GM20431 (cell line): ENCODE results near the gene DNLZ.

ENCODE experiments used
- in situ Hi-C: fragments of 300-500 bp; cut with MseI, MboI; formaldehyde crosslinking; loops from one replicate; pipeline ENCODE4 v1.15.0; 2020; ENCODE audit warnings: low sequenced_read_pairs; ENCODE audit not compliant: unreplicated experiment

The DNLZ gene

DNA sequence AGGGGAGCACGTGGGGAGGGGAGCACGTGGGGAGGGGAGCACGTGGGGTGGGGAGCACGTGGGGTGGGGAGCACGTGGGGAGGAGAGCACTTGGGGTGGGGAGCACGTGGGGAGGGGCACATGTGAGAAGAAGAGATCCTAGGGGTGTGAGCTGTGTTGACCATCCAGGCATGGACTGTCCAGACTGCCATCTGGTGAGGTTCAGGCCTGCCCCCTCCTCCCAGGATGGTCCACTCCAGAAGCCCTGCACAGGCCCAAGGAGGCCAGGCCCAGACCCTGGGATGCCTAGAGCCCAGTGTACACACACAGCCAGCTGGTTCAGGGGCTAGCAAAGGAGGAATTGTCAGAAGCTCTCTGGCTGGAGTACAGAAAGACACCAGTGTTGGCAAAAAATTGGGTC lies 34.1 kb upstream of the DNLZ start:
- in situ Hi-C loops: no loop called here

DNA sequence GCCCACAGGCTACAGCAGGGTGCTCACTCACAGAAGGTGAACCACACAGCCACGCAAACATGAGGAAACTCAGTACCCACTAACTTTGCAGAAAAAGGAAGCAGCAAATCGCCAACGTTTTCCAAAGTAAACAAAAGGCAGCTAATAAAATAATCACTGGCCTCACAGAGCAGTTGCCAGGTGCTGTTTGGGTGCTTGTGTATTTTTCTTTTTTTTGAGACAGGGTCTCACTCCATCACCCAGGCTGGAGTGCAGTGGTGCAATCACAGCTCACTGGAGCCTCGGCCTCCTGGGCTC lies 32.6 kb upstream of the DNLZ start:
- in situ Hi-C loops: no loop called here

DNA sequence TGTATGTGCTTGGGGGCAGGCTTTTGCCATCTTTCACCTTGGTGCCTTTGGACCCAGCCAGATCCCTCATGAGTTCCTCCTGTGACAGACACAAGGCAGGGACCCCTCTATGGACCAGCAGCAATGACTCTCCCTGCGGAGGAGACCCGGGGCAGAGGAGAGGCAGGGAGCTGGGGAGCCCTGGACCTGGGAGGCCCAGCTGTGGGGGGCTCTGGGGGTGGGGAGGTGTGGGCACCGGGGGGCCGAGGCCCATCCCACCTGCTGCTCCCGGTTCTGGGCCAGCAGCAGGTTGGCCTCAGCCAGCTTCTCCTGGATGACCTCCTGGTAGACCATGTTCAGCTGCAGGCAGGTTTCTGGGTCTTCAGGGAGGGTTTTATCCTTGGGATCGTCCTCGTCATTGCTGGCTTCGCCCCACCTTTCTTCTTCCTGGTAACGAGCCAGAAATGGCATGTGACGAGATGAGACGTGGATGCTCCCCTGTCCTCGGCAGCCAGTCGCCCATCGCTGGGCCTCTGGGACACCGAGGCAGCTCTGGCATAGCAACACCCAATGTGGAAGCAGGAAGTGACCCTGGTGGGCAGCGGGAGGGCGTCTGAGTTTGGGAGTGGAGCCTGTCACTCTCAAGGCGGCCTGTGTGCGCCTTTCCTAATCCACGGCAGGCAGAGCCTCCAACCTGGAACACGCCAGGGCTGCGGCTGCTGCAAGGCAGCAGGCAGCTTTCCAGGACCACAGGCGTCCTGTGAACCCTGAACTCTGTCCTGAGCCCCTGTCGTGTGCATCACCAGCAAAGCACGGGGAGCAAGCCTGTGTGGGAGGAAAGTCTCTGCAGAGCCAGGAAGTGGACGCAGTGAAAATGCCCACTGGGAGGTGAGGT lies 32.0 kb upstream of the DNLZ start:
- in situ Hi-C loops: no loop called here

DNA sequence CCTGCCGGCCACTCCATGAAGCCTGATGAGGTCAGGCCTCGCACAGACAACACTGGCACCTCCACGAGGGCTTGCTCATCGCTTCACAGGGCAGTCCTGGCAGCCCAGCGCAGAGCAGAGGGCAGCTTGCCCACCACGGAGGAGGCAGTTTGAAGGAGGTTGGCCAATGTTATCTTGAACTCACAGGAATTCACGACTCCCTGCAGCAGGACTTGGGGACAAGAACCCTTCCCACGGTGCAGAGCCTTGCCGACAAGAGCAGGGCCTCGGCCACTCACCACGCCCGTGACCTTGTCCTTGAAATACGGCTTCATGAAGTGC lies 31.4 kb upstream of the DNLZ start:
- in situ Hi-C loops: no loop called here

DNA sequence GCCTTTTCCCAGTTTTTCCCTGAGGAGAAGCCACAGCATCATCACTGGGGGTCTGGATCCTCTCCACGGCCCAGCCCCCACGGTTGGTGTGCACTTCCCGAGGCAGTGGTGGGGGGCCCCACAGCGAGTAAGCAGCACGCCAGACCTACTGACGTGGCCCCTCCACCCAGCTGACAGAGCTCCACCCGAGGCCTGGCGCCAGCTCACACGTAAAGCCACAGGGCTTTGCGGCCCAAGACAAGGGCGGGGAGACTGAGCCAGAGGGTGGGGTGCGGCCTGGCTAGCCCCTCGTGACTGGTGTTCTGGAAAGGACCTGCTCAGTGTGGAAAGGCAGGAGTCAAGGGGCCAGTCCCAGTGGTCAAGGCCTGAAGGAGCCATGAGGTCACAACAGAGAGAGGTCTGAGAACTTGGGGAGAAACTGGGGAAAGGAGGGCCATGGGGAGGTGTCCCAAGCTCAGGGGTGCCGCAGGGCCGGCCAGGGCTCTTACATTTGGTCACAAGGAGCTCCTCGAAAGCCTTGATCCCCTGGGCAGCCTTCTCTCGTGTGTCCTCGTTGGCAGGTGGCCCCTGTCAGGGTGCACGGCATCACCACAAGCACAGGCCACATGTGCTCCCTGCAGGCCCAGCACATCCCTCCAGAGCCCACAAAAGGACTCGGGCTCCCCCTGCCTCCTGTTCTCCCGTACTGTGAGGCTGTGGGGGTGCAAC lies 30.9 kb upstream of the DNLZ start:
- in situ Hi-C loops: no loop called here

DNA sequence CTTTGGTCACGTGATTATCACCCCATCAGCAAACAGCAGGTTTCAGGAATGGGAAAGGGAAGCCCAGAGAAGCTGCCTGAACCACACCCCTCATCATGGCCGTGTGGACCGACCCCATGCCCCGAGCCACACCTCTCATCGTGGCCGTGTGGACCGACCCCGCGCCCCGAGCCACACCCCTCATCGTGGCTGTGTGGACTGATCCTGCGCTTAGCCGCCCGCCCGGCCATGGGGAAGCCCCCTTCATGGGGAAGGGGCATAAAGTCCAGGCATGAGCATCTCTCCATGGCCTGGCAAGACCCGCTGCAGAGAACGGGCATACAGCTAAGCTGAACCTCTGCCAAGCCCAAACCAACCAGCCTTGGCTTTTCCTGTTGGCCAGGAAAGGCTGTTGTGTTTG lies 30.0 kb upstream of the DNLZ start:
- in situ Hi-C loops: no loop called here

DNA sequence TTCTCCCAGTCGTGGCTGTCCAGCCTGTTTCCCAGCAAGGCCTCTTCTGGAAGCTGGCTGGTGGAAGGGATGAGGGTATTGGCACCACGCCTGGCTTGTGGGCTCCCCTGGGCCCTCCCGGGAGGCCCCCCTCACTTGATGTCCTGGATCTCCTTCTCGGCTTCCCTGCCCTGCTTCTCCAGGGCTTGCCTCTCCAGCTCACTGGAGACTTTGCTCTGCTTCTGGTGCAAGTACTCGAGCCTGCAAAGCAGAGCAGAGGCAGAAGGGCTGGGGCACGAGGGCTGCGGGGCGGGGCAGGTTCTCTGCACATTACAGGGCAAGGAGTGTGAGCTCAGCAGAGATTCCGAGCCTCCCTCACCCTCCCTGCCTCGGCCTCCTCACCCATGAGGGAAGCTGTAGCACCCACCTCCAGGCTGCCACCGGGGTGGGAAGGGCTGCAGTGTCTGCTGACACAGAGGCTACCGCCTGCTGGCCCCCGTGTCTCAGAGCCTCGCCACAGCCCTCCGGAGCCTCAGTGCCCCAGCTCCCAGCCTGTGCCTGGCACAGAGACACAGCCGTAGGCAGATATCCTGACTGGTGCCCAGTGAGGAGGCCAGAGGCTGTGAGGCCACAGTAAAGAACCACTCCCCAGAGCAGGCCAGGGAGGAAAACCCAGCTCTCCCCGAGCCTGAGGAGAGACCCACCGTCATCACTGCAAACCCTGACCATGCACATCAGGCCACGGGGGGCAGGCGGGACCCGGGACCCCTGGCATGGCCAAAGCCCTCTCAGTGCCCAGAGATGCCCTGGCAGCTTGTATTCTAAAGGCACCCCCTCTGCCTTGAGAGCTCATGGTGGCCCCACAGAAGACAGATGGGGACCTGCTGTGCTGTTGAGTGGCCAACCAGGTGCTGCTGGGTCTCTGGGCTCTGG lies 29.2 kb upstream of the DNLZ start:
- in situ Hi-C loops: no loop called here

DNA sequence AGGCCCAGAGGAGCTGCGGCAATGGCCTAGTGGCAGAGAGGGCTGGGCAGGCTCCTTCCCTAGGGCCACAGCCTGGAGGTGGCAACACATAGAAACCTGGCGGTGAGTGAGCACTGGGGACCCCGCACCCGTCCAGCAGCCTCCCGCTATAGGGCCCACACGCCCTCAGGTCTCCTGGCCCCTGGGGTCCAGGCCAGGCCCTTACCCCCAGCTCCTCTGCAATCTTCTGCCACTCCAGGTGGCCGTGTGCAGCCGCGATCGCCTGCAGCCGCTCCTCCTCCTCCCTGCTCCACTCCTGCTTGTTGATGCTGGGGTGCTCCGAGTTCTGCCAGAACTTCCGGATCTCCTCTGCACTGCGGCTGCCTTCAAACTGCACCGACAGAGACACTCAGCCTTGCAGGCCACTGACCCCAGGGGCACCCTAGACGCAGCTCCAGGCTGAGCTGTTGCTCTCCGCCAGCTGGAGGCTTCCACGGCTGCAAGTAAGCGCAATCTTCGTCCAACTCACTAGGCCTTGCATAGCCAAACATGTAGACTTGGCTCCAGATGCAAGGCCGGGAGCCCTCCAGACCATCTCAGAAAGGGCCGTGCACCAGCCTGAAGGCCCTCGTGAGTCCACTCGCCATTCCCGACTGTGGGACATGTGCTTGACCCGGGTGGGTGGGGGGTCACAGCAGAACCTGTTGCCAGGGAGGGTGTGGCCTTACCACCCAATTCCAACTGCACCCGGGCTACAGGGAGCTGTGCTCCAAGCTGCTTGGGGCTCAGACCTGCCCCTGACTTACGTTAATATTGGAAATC lies 28.4 kb upstream of the DNLZ start:
- in situ Hi-C loops: no loop called here

DNA sequence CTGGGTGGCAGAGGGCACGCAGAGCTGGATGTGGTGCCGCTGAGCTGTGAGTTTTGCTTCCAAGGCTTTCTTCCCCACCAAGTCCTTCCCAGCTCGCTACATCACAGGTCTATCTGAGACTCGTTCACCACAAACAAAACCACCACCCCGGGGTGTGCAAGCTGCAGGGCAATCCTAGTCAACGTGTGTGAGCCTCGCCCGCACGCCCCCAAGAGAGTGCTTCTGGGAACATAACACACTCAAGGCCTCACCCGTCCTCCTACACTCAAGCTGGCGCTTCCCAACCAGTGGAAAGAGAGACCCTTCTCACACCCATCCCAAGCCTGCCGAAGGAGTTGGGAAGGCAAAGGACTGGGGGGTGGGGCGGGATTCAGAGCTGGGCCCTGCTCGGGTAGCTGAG lies 25.9 kb upstream of the DNLZ start:
- in situ Hi-C loops: no loop called here

DNA sequence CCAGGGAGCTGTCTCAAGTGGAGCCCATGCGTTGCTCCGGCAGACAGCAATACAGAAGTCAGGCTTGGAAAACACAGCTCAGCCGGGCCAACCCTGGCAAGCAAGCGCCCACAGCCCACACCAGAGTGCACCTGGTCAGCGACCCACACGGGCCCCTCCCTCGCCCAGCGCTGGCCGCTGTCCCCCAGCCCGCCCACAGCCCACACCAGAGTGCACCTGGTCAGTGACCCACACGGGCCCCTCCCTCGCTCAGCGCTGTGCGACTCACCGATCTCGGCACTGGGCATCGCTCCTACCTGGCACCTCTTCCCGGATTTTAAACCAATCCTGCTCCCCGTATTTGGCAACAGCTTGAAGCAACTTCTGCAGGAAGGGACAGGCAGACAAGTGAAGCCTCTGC lies 23.7 kb upstream of the DNLZ start:
- in situ Hi-C loops: no loop called here

DNA sequence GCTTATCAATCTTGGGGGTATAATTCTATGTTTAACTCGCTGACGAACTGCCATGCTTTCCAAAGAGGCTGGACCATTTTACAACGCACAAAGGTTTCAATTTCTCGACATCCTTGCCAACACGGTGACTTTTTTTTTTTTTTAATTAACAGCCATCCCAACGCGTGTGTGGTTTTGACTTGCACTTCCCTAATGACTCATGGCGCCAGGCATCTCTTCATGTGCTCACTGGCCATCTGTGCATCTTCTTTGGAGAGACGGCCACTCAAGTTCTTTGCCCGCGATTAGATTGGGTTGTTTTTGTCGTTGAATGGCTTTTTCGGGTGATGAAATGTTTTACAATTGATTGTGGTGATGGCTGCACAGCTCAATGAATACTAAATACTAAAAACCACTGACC lies 22.5 kb upstream of the DNLZ start:
- in situ Hi-C loops: no loop called here

DNA sequence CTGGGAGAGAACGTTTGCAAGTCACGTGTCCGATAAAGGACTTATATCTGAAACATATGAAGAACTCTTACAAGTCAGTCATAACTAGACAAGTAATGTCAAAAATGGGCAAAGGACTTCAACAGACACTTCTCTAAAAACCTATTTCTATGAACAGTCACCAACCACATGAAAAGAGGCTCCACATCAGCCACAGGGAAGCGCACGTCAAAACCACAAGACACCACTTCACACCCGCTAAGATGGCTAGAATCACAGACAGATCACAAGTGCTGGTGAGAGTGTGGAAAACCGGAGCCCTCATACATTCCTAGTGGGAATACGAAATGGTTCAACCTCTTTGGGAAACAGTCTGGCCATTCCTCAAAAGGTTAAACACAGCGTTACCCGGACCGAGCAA lies 21.5 kb upstream of the DNLZ start:
- in situ Hi-C loops: no loop called here

DNA sequence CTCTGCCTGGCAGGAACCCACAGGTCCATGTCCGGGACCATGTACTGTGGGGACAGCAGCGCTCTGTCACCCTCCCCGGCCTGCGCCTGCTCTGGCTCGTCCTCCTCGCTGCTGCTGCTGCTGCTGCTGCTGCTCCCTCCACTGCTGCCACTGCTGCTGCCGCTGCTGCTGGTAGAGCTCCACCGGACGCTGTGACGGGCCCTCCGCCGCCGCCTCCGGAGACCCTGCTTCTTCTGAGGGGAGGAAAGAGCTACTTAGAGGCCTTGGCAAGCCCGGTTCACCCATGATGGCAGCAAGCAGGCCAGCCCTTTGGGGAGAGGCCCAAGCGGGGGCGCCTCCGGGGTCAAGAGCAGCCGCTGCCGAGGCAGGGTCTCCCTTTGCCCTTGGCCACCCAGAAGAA lies 19.9 kb upstream of the DNLZ start:
- in situ Hi-C loops: no loop called here

DNA sequence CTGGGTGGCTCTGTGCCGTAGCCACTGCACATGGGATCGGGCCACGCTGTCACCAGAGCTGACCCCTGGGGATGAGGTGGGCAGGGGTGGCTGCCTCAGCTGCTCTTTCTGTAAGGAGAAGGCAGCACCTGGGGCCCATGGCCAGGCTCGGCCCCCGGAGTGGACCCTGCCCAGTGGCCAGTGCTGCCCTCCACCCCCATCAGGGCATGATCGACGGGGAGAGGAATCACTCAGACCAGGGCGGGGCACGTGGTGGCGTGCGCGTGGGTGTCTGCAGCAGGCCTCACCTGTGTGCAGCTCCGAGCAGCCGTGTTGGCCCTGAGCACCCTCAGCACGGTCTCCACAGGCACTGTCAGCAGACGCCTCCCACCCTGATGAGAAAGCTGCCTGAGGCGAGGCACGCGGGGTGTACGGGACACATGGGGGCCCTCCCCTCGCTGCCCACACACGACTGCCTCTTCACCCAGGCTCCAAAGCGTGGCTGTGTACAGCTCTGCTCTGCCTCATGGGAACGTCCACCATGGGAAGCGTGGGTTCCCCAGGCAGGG lies 18.5 kb upstream of the DNLZ start:
- in situ Hi-C loops: no loop called here

DNA sequence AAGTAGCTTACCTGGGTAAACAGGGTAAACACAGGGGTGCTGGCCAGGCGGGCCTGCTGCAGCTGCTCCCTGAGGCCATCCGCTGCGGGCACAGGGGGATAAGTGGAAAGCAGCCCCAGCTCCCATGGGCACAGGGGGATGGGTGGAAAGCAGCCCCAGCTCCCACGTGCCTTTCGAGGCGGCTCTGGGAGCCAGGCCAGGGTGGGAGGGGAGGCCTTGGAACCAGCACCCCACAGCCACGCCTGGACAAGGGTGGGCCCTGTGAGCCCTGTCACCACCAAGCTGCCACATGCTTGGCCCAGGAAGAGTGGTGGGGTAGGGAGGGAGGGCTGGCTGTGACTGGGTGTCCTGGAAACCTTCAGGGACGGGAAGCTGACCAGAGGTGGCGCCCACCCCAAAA lies 17.8 kb upstream of the DNLZ start:
- in situ Hi-C loops: no loop called here

DNA sequence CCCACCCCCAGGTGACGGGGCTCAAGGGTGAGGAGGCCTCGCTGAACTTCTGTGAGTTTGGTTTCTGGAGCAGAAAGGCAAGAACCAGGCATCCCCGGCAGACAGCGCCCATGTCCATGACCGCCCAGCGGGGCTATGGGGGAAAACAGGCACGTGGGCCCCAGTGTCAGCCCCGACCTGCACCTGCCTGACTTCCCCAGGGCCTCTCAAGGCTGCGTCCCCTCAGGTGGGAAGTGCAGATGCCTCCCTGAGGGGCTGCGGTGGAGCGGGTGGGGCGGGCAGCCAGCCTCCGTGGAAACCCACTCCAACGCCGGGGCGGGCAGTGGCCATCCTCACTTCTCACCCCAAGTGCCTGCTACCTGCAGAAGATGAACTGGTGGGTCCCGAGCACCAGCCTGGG lies 16.8 kb upstream of the DNLZ start:
- in situ Hi-C loops: no loop called here

DNA sequence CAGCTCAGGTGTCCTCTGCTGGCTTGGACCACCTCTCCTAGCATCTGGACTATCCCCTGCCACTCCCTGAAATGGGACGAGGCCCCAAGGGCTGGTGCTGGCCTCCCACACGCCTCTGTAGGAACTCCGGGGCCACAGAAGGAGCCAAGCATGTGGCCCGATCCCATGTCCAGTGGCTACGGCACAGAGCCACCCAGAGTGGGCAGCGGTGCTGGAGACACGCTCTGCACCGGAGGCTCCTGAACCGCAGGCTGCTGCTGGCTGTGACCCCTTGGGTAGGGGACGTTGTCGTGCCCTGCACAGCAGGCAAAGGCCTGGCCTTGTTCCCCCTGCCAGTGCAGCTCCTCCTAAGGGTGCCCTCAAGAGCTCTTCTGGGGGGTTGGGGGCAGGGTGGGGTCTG lies 16.3 kb upstream of the DNLZ start:
- in situ Hi-C loops: no loop called here

DNA sequence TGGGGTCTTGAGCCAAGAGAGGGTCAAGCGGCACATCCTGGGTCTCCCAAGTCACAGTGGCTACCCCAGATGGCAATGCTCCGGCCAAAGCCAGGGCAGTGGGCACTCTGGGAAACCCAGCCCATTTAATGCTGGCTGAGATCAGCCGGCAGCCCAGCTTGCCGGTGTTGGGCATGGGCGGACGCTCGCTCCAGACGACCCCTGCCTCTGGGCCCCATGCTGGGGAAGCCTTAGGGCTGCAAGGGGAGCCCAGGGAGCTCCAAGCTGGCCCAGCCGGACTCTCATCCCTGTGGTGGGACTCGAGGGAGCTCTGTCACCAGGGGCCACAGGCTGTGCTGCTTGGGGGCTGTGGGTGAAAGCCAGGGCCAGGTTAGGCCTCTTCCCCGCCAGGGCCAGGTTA lies 15.9 kb upstream of the DNLZ start:
- in situ Hi-C loops: no loop called here

DNA sequence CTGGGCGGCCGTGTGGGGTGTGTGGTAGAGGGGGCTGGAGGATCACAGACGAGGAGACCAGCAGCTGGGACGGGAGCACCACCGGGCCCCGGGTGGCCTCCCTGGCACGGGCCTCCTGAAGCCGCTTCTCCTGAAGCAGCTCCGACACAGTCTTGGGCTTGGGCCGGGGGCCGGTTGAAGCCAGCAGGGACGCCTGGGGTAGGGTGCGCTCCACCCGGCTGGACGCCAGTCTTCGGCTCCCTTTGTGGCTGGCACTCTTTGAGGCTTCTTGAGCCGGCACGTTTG lies 15.4 kb upstream of the DNLZ start:
- in situ Hi-C loops: no loop called here
